Motor neuron (in vitro differentiated cells): ENCODE measurements around the gene DLGAP4. TPM values are rescaled to one million over a fixed set of nuclear protein-coding genes. Genes with fewer than 3 reads are reported as not detected.

ENCODE experiments used
- ATAC-seq, 8 experiments: fragments of 200-7000 bp; cut with Tn5 transposase; replicated peaks in 6 of 8; 2 replicates each; pipeline ENCODE4 v1.8.0; 2021; ENCODE audit warnings: mild to moderate bottlenecking in 8 of 8, moderate library complexity in 8 of 8
- H3K27ac ChIP-seq, 2 donors: fragments of 250-450 bp; sonication (Bioruptor Pico); 2 replicates each; pipeline ENCODE4 v1.9.0; 2021; ENCODE audit warnings: antibody characterized with exemption in 2 of 2, mild to moderate bottlenecking in 2 of 2, moderate library complexity in 1 of 2
- H3K4me1 ChIP-seq, 2 donors: fragments of 250-450 bp; sonication (Bioruptor Pico); replicated peaks in 1 of 2; 2 replicates each; pipeline ENCODE4 v1.6.1; 2021; ENCODE audit warnings: antibody characterized with exemption in 2 of 2, mild to moderate bottlenecking in 2 of 2, moderate library complexity in 1 of 2
- H3K4me3 ChIP-seq, 5 donors: fragments of 250-450 bp; sonication (Bioruptor Pico); 2 replicates each; pipeline ENCODE4 v1.9.0; 2021; ENCODE audit warnings: antibody characterized with exemption in 5 of 5, mild to moderate bottlenecking in 5 of 5, moderate library complexity in 4 of 5
- WGBS, 10 experiments: fragments of 450-650 bp; shearing (Covaris generic); methylation state at CpG; one replicate each; pipeline ENCODE4 v1.0.0; 2022; 5-methylcytosine and 5-hydroxymethylcytosine counted together
- in situ Hi-C, 9 experiments: fragments of 400-800 bp; cut with MboI; loops; one replicate each; pipeline ENCODE4 v1.15.0; 2021; ENCODE audit warnings: low sequenced_read_pairs in 9 of 9, low pct_unique_long_range_greater_than_20kb in 2 of 9; ENCODE audit not compliant: unreplicated experiment in 9 of 9
- total RNA-seq, 8 experiments: library from RNA; unstranded; fragments of 300-600 nt; gene quantifications; 2 replicates each; pipeline versions ENCODE4 v1.2.3 to v1.2.4, GENCODE V29; 2022

DLGAP4 gene
- total RNA-seq, 8 experiments from 2014 or later, result 13.3 to 51.8 (median 40.0) TPM

DNA sequence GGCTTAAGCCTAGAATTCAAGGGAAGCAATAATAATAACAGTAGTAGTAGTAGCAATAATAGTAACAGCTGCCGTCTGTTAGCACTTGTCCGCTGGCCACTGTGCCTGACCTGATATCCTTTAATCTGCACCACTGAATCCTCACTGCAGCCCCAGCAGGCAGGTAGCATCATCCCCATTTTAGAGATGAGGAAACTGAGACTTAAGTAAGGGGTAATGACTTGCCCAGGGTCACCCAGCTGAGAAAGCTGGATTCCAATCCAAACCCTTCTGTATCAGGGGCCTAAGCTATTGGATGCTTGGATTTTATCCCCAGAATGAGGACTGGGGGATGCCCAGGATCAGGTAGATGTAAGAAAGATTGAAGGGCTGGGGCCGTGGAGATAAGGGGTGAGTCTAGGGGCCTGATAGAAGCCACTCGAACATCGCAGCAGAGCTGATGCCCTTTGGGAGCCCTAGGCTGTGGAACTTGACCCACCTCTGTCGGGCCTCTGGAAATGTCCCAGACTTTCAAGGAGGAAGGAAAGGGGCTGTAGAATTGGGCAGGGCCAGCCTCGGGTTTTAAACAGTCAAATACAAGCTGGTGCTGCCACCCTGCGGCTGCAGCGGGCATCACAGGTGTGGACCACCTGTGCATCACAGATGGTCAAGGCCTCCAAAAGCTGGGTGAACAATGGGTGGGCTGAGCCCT lies 133.0 kb downstream of the DLGAP4 start:
- peak; percentile 23 to 90 (median 76) for ATAC-seq
- H3K4me1 ChIP-seq, result peaks cover 6 to 13% of the 10 kb centered on the region in 2 donors
- WGBS, 10 experiments, result 5 to 100% (median 83%) methylated on average over 1 to 4 of the region's 9 CpGs; no CpG with 5 or more reads in 5 of the 10 experiments
- H3K27ac ChIP-seq, result no peak overlapping the region
- H3K4me3 ChIP-seq, result no peak overlapping the region
- in situ Hi-C loops, result loop anchor here in 8 of 9 experiments (10.0 to 25.0 kb wide), 3 partner anchors 164 to 452 kb away; no protein-coding TSS in a partner anchor

DNA sequence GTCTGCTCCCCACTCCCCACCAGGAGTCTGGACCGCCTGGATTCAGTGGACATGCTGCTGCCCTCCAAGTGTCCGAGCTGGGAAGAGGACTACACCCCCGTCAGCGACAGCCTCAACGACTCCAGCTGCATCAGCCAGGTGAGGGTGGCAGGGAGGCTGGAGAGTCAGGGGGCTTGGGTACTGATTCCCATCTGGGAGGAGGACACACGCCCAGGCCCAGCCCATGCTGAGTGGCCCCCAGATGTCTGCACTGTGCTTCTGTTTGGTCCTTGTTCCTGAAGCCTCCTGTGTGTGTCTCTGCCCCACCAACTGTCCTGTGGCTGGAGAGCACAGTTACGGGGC lies 133.6 kb downstream of the DLGAP4 start:
- Histone ChIP-seq H3K27ac (no peak overlapping the region), H3K4me1 (peaks cover 6 to 11% of the 10 kb centered on the region in 2 donors), H3K4me3 (no peak overlapping the region)
- peak in 1 of 8 experiments; percentile 6 for ATAC-seq
- 16 to 100% (median 53%) methylated on average over 1 to 5 of the region's 7 CpGs; no CpG with 5 or more reads in 6 of the 10 experiments for WGBS, 10 experiments
- in situ Hi-C loops, result loop anchor here in 8 of 9 experiments (10.0 to 25.0 kb wide), 4 partner anchors 165 to 452 kb away; no protein-coding TSS in a partner anchor

DNA sequence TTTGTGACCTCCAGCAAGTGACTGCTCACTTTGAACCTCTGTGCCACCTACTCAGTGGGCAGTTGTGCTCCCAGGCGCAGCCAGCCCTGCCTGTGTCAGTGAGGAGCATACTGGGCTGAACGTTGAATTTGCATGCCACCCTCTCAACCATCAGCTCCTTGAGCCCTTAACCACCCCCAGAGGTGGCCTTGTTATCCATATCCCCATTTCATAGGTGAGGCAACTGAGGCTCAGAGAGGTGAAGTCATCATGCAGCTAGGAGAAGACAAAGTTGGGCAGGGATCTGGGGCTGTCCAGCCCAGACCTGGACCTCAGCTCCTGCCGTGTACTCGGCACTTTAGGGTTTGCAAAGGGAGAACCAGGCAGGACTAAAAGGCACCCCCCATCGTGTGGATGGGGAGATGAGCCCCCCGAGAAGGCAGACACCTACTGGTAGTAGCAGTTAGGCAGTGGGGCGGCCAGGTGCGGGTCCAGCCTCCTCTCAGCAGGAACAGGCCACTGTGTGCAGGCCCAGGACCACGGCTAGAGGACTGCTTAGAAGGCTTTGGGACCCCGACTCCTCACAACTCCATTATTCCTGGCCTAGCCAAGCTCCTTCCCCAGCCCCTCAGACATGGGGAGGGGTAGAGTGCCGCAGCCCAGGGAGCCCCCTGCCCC lies 134.4 kb downstream of the DLGAP4 start:
- in situ Hi-C loops, result loop anchor here in 8 of 9 experiments (10.0 to 25.0 kb wide), 3 partner anchors 216 to 453 kb away; no protein-coding TSS in a partner anchor
- peaks cover 4 to 8% of the 10 kb centered on the region in 2 donors for H3K4me1 ChIP-seq
- H3K4me3 ChIP-seq, result no peak overlapping the region
- H3K27ac ChIP-seq, result no peak overlapping the region
- ATAC-seq, result no peak
- 33 to 72% (median 57%) methylated on average over 1 to 4 of the region's 11 CpGs; no CpG with 5 or more reads in 5 of the 10 experiments for WGBS, 10 experiments

GRCh38 chr20:36441027-36441414 lies 134.9 kb downstream of the DLGAP4 start:
- H3K4me1 ChIP-seq, result peaks cover 0 to 7% of the 10 kb centered on the region in 2 donors
- no peak overlapping the region for H3K27ac ChIP-seq
- 8 to 53% (median 41%) methylated on average over 2 to 4 of the region's 5 CpGs; no CpG with 5 or more reads in 5 of the 10 experiments for WGBS, 10 experiments
- H3K4me3 ChIP-seq, result no peak overlapping the region
- in situ Hi-C loops, result loop anchor here in 8 of 9 experiments (10.0 to 25.0 kb wide), 3 partner anchors 216 to 454 kb away; no protein-coding TSS in a partner anchor
- ATAC-seq, result no peak

DNA sequence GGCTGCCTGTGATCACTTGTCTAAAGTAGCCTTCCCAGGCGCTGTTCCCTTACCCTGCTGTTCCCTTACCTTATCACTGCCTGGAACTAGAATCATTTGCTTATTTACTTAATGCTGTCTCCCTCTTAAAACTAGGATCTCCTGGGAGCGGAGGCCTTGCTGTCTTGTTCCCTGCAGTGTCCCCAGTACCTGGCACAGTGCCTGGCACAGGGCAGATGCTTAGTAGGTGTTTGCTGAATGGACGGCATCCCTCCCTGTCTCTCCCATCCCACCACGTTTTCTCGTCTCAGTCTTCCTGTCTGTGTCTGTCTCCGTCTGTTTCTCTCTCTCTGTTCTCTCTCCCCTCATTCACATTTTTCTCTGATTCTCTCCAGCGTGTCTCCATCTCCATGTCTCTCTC lies 135.3 kb downstream of the DLGAP4 start:
- ATAC-seq, result no peak
- 48 to 82% (median 67%) methylated on average over 1 to 7 of the region's 7 CpGs for WGBS, 10 experiments
- no peak overlapping the region for H3K4me3 ChIP-seq
- H3K27ac ChIP-seq, result no peak overlapping the region
- H3K4me1 ChIP-seq, result peaks cover 0 to 3% of the 10 kb centered on the region in 2 donors
- in situ Hi-C loops, result loop anchor here in 8 of 9 experiments (10.0 to 25.0 kb wide), 3 partner anchors 217 to 454 kb away; no protein-coding TSS in a partner anchor

GRCh38 chr20:36445847-36446246 lies 139.7 kb downstream of the DLGAP4 start:
- no peak overlapping the region for H3K4me3 ChIP-seq
- 20 to 100% (median 63%) methylated on average over 1 of the region's 1 CpG; no CpG with 5 or more reads in 6 of the 10 experiments for WGBS, 10 experiments
- H3K4me1 ChIP-seq, result no peaks in the 10 kb centered on the region
- ATAC-seq, result no peak
- no peak overlapping the region for H3K27ac ChIP-seq
- in situ Hi-C loops, result loop anchor here in 8 of 9 experiments (10.0 to 25.0 kb wide), 3 partner anchors 221 to 459 kb away; no protein-coding TSS in a partner anchor

- in situ Hi-C loops, result loop anchor here in 8 of 9 experiments (10.0 to 25.0 kb wide), 3 partner anchors 222 to 459 kb away; no protein-coding TSS in a partner anchor
- Histone ChIP-seq H3K27ac (no peak overlapping the region), H3K4me3 (no peak overlapping the region), H3K4me1 (no peaks in the 10 kb centered on the region)
- ATAC-seq, result no peak
- 62 to 100% (median 100%) methylated on average over 1 to 5 of the region's 17 CpGs; no CpG with 5 or more reads in 5 of the 10 experiments for WGBS, 10 experiments
Observed at GRCh38 chr20:36446557-36446956, 140.4 kb downstream of the DLGAP4 start.

DNA sequence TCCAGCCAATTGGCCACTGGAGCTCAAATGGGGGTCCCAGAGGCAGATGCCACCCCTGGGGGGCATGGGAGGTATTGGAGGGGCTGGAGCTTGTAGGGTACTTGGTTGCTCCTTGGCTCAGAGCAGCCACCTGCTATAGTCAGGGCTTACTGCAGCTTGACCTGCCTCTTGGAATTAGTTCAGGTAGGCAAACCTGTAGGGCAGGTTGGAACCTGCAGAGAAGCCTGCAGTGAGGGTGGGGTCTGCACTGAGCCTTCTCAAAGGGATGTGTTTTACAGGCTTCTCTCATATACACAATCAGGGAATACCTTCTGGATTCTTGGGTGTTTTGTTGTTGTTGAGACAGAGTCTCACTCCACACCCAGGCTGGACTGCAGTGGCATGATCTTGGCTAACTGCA lies 141.0 kb downstream of the DLGAP4 start:
- Histone ChIP-seq H3K4me3 (no peak overlapping the region), H3K4me1 (no peaks in the 10 kb centered on the region), H3K27ac (no peak overlapping the region)
- in situ Hi-C loops, result loop anchor here in 8 of 9 experiments (10.0 to 25.0 kb wide), 3 partner anchors 222 to 460 kb away; no protein-coding TSS in a partner anchor
- no peak for ATAC-seq

- peaks cover 4 to 6% of the 10 kb centered on the region in 2 donors for H3K4me1 ChIP-seq
- H3K4me3 ChIP-seq, result no peak overlapping the region
- in situ Hi-C loops, result loop anchor here in 8 of 9 experiments (10.0 to 25.0 kb wide), 3 partner anchors 225 to 462 kb away; no protein-coding TSS in a partner anchor
- H3K27ac ChIP-seq, result no peak overlapping the region
- ATAC-seq, result no peak
Observed at GRCh38 chr20:36449663-36450062, 143.5 kb downstream of the DLGAP4 start.

DNA sequence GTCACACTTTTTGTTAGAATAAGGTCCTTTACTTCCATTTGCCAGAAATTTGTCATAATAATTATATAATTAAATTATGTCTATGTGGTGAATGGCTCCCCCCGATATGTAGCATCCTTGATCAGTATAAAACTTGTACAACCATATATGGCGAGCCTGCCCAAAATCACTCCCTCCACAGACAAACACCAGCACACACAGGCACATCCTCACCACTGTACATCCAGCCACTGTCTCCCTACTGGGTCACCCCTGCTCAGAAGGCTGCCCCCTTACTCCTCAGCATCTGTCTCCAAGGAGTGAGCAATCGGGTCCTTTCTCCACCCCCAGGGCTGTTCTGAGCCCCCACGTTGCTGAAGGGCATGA lies 148.2 kb downstream of the DLGAP4 start:
- in situ Hi-C loops, result no loop called here
- H3K4me3 ChIP-seq, result no peak overlapping the region
- ATAC-seq, result peak in 3 of 8 experiments; percentile 36 to 52 (median 39)
- peaks cover 13 to 14% of the 10 kb centered on the region in 2 donors for H3K4me1 ChIP-seq
- peak overlapping the region in 1 of 2 donors; percentile 43 for H3K27ac ChIP-seq
- WGBS, 10 experiments, result 0 to 90% (median 42%) methylated on average over 1 to 2 of the region's 4 CpGs; no CpG with 5 or more reads in 4 of the 10 experiments

DNA sequence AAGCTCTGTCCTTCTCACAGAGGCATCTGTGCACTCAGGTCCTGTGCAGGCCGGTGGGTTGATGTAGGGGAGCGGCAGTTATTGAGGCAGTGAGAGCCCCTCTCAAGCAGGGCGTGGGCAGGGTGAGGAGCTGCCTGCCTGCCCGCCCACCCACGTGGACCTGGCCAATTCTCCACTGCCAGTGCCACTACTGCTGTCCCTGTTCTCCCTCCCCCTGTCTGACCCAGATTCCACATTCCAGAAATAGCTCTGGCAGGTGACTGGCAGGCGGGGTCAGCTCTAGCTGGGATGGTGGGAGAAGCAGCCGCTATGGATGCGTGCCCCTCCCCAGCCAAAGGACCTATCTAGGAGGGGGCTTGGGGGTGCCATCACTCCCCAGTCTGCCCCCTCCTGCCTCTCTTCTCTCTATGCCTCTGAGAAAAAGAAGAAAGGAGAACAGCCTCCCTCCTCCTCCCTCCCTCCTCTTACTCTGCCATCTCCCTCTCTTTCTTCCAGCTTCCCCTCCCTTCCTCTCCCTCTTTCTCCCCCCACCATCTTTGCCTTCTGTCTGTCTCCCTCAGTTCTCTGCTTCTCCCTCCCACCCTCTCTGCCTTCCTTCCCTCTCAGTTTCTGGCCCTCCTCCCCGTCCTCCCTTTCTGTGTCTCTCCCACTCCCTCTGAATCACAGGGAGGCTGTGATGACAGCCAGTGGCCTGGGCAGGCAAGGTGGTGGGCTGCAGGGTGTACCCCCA lies 148.7 kb downstream of the DLGAP4 start:
- ATAC-seq, result peak; percentile 39 to 88 (median 84)

GRCh38 chr20:36455972-36456625 lies 150.0 kb downstream of the DLGAP4 start:
- no peak overlapping the region for H3K27ac ChIP-seq
- H3K4me3 ChIP-seq, result no peak overlapping the region
- WGBS, 10 experiments, result 57 to 100% (median 78%) methylated on average over 2 to 6 of the region's 9 CpGs; no CpG with 5 or more reads in 4 of the 10 experiments
- no peak for ATAC-seq
- in situ Hi-C loops, result no loop called here
- H3K4me1 ChIP-seq, result peaks cover 19 to 20% of the 10 kb centered on the region in 2 donors

More for the DNA sequence above, 148.7 kb downstream of the DLGAP4 start:
- H3K27ac ChIP-seq, result peak overlapping the region in 1 of 2 donors; percentile 62
- H3K4me3 ChIP-seq, result no peak overlapping the region
- WGBS, 10 experiments, result 0 to 48% (median 23%) methylated on average over 2 to 3 of the region's 9 CpGs; no CpG with 5 or more reads in 6 of the 10 experiments
- in situ Hi-C loops, result no loop called here
- H3K4me1 ChIP-seq, result peaks cover 13 to 14% of the 10 kb centered on the region in 2 donors
